K562 (cell line): ENCODE results near the gene WWOX. TPM values are rescaled to one million over a fixed set of nuclear protein-coding genes. Genes with fewer than 3 reads are reported as not detected.
"Not testable (repeated sequence)": the region's sequence is repeated elsewhere in the genome, so short reads cannot be mapped to it uniquely, and the experiment has no call there.

ENCODE experiments used
- ATAC-seq: fragments of 200-7000 bp; cut with Tn5 transposase; 3 replicates; pipeline ENCODE4 v1.9.1; 2020; ENCODE audit warnings: moderate library complexity
- BruUV-seq: library from RNA; stranded (reverse); fragments of 400-500 nt; replicated peaks from 2 replicates; lab custom pipeline; 2021; lab: Mats Ljungman, UMichigan
- CTCF ChIA-PET: fragments of 300-600 bp; formaldehyde crosslinking; extraction: SDS; loops from one replicate; lab custom pipeline; 2021; ENCODE audit warnings: low intra/inter-chr PET ratio; lab: Yijun Ruan, JAX
- POLR2A ChIA-PET: fragments of 300-600, 350-650 bp; sonication (Branson Sonifier 250); formaldehyde crosslinking; extraction: SDS; loops from one replicate; lab custom pipeline; 2021; ENCODE audit warnings: antibody characterized with exemption, inconsistent platforms; lab: Yijun Ruan, JAX
- DNase-seq, 4 experiments: peaks; one replicate each; pipeline versions ENCODE4 v3.0.0 to v3.0.0-alpha.2; 2011 to 2018; ENCODE audit warnings: low spot score in 3 of 4, mixed read lengths in 3 of 4; ENCODE audit errors: extremely low read depth in 1 of 4
- FAIRE-seq: peaks from 2 replicates; lab custom pipeline; 2011; peaks lifted over from hg19 to GRCh38; lab: Jason Lieb, UNC
- H2AFZ ChIP-seq: 2 replicates; pipeline ENCODE4 v1.6.0; 2011; ENCODE audit warnings: low read depth, low read length, control low read depth, inconsistent platforms
- H3K27ac ChIP-seq: fragments of 200-600 bp; 3 replicates; pipeline ENCODE4 v1.8.0; 2011; ENCODE audit warnings: low read depth, mild to moderate bottlenecking, control low read depth, inconsistent platforms, low read length, moderate library complexity, mixed read lengths; ENCODE audit errors: extremely low read depth
- H3K27me3 ChIP-seq, 2 experiments: fragments of 300-600 bp in 1 of 2; 2 replicates in 1 of 2; 3 replicates in 1 of 2; pipeline versions ENCODE4 v1.6.0 to v1.8.0; 2011; ENCODE audit warnings: inconsistent platforms in 2 of 2, low read length in 2 of 2, mild to moderate bottlenecking in 1 of 2, mixed read lengths in 1 of 2, moderate library complexity in 1 of 2; ENCODE audit not compliant: control insufficient read depth in 2 of 2, insufficient read depth in 2 of 2
- H3K36me3 ChIP-seq: fragments of 300-600 bp; 3 replicates; pipeline ENCODE4 v1.8.0; 2011; ENCODE audit warnings: mild to moderate bottlenecking, low read length, inconsistent platforms; ENCODE audit not compliant: control insufficient read depth, insufficient read depth
- H3K4me1 ChIP-seq, 2 experiments: fragments of 200-600 bp in 1 of 2; replicated peaks in 1 of 2; 2 replicates in 1 of 2; 3 replicates in 1 of 2; pipeline versions ENCODE4 v1.5.1 to v1.8.0; 2011; ENCODE audit warnings: inconsistent platforms in 2 of 2, low read length in 2 of 2, mild to moderate bottlenecking in 1 of 2, mixed read lengths in 1 of 2, moderate library complexity in 1 of 2; ENCODE audit not compliant: control insufficient read depth in 2 of 2, insufficient read depth in 2 of 2
- H3K4me2 ChIP-seq: 2 replicates; pipeline ENCODE4 v1.6.1; 2011; ENCODE audit warnings: low read length, control low read depth, inconsistent platforms, mixed read lengths; ENCODE audit not compliant: insufficient read depth
- H3K4me3 ChIP-seq: fragments of 200-600 bp; sonication (generic), shearing (Covaris generic); 2 replicates; pipeline ENCODE4 v1.5.1; 2016; ENCODE audit warnings: control low read depth, inconsistent platforms
- H3K79me2 ChIP-seq: fragments of 200-600 bp; 3 replicates; pipeline ENCODE4 v1.8.0; 2011; ENCODE audit warnings: low read length, inconsistent platforms; ENCODE audit not compliant: control insufficient read depth, insufficient read depth
- H3K9ac ChIP-seq, 2 experiments: 2 replicates each; pipeline versions ENCODE4 v1.6.0 to v1.6.1; 2011; ENCODE audit warnings: low read depth in 2 of 2, low read length in 2 of 2, control low read depth in 1 of 2, inconsistent platforms in 1 of 2, mild to moderate bottlenecking in 1 of 2, mixed read lengths in 1 of 2; ENCODE audit not compliant: insufficient read depth in 1 of 2
- H3K9me1 ChIP-seq: one replicate; pipeline ENCODE4 v1.6.0; 2011; ENCODE audit warnings: inconsistent platforms, mild to moderate bottlenecking, low read length, moderate library complexity; ENCODE audit not compliant: control insufficient read depth, insufficient read depth
- H3K9me3 ChIP-seq: replicated peaks from 2 replicates; pipeline ENCODE4 v1.5.1; 2011; ENCODE audit warnings: low read depth, low read length, inconsistent platforms; ENCODE audit not compliant: control insufficient read depth, insufficient read depth
- H4K20me1 ChIP-seq: replicated peaks from 2 replicates; pipeline ENCODE4 v1.6.1; 2011; ENCODE audit warnings: low read length, inconsistent platforms, mixed read lengths; ENCODE audit not compliant: control insufficient read depth, insufficient read depth
- BDP1 ChIP-seq: IDR thresholded peaks from 3 replicates; pipeline ENCODE4 v1.6.1; 2011; ENCODE audit not compliant: insufficient read length, insufficient read depth
- ETV1 ChIP-seq: fragments of 450-650 bp; conservative IDR thresholded peaks from 2 replicates; pipeline ENCODE4 v1.6.1; 2016; ENCODE audit warnings: missing genetic modification characterization, control low read depth, low read depth, missing compliant biosample characterization
- HNRNPK ChIP-seq: fragments of 200-400 bp; formaldehyde crosslinking; IDR thresholded peaks from one replicate; pipeline ENCODE4 v1.6.1; 2018; ENCODE audit warnings: mild to moderate bottlenecking, low read depth, low read length; ENCODE audit not compliant: poor library complexity, severe bottlenecking
- PCBP1 ChIP-seq: fragments of 200-400 bp; formaldehyde crosslinking; IDR thresholded peaks from 2 replicates; pipeline ENCODE4 v1.6.1; 2018; ENCODE audit warnings: mild to moderate bottlenecking, low read depth, low read length; ENCODE audit not compliant: poor library complexity, severe bottlenecking
- PCBP2 ChIP-seq: fragments of 200-400 bp; formaldehyde crosslinking; IDR thresholded peaks from 2 replicates; pipeline ENCODE4 v1.6.1; 2018; ENCODE audit warnings: low read length, low read depth, mild to moderate bottlenecking, moderate library complexity; ENCODE audit not compliant: poor library complexity, severe bottlenecking
- TEAD1 ChIP-seq, 2 experiments: fragments of 450-650 bp in 1 of 2; sonication (generic) in 1 of 2; formaldehyde crosslinking; IDR thresholded peaks; 2 replicates each; pipeline versions ENCODE4 v1.4.0 to v1.8.0; 2020 to 2022; ENCODE audit warnings: mild to moderate bottlenecking in 2 of 2, missing genetic modification reagents in 1 of 2
- WGBS: fragments of 100-300 bp; shearing (Covaris generic); methylation state at CpG from one replicate; pipeline ENCODE4 v1.1.6; 2016; ENCODE audit warnings: low coverage, mixed read lengths; ENCODE audit not compliant: insufficient coverage; ENCODE audit errors: missing lambda C conversion rate; 5-methylcytosine and 5-hydroxymethylcytosine counted together
- in situ Hi-C: fragments of 300-500 bp; cut with MboI; formaldehyde crosslinking; loops from 4 replicates; pipeline ENCODE4 v1.15.0; 2018; ENCODE audit warnings: inconsistent platforms, mixed read lengths
- intact Hi-C: fragments of 100-400 bp; cut with micrococcal nuclease; formaldehyde crosslinking; loops from 2 replicates; pipeline ENCODE4 v1.14.2; 2022
- polyA plus RNA-seq, 8 experiments: library from polyadenylated mRNA; depleted of rRNA in 4 of 8; stranded (reverse) in 5 of 8; unstranded in 3 of 8; fragments of >200 nt; fragmentation: Nextera tagmentation in 2 of 8; fragmentation: Illumina TruSeq in 1 of 8; extraction: Ambion mirVana in 2 of 8; extraction: Trizol in 1 of 8; gene quantifications; 2 replicates each; pipeline versions ENCODE4 v1.2.1 to v1.2.3, GENCODE V29; 2011 to 2014; ENCODE audit warnings: inconsistent platforms in 1 of 8, missing spikeins in 1 of 8
- total RNA-seq, 7 experiments: library from RNA; depleted of rRNA in 6 of 7; stranded (reverse); fragments of >200 nt in 6 of 7; fragmentation: Illumina TruSeq in 2 of 7; extraction: Trizol in 2 of 7; gene quantifications; 2 replicates each; pipeline versions ENCODE4 v1.2.1 to v1.2.3, GENCODE V29; 2011 to 2021; ENCODE audit warnings: low replicate concordance in 1 of 7

The WWOX gene
- total and polyA plus RNA-seq, 9 of the 15 experiments (the other 6 are each of a cell fraction or from before 2014, with no cell fraction given): 1.6 to 22.7 (median 8.1) TPM

GRCh38 chr16:78599271-78599670, 499.8 kb downstream of the WWOX start (continued):
- TF ChIP-seq ETV1 (tag) (no peak), TEAD1 (CRISPR knock-in tag; IDR thresholded peaks at IDR 0.05) (no peak), BDP1 (no peak)

GRCh38 chr16:78604423-78605062, 505.1 kb downstream of the WWOX start:
- FAIRE-seq, ATAC-seq, H4K20me1 ChIP-seq, intact Hi-C loops, H3K27ac ChIP-seq, H3K79me2 ChIP-seq, CTCF ChIA-PET, H3K9ac ChIP-seq, H3K9me1 ChIP-seq, H2AFZ ChIP-seq, BruUV-seq, H3K27me3 ChIP-seq, H3K9me3 ChIP-seq, DNase-seq, H3K4me1 ChIP-seq, in situ Hi-C loops, H3K36me3 ChIP-seq, H3K4me3 ChIP-seq, H3K4me2 ChIP-seq: not testable (repeated sequence)
- POLR2A ChIA-PET: interaction anchor here (0.5 kb wide), 1 partner anchor 99 kb away, joined by 3 read pairs; no protein-coding TSS in a partner anchor
- peak; percentile 98 for TF ChIP-seq PCBP2
- peak; percentile 89 for TF ChIP-seq HNRNPK
- peak; percentile 96 for TF ChIP-seq PCBP1
- WGBS: 0% methylated on average over 2 of the region's 2 CpGs
